ENCODE results near the gene CASP7.

Gene CASP7

GRCh38 chr10:113753020-113753692 lies 73.4 kb downstream of the CASP7 start:
- TF ChIP-seq CTCF (IDR thresholded peaks at IDR 0.05) = no peak
- H3K4me1 Mint-ChIP-seq = peaks cover 6% of the 10 kb centered on the region
- H3K9me3 Mint-ChIP-seq = no peaks in the 10 kb centered on the region
- no peak overlapping the region for H3K4me3 Mint-ChIP-seq
- H3K36me3 Mint-ChIP-seq (ENCODE audit: low read depth) = no peaks in the 10 kb centered on the region
- peaks cover 3% of the 10 kb centered on the region for H3K27me3 Mint-ChIP-seq (ENCODE audit: low read depth, poor library complexity)
- DNase-seq = peak; percentile 6
- H3K27ac Mint-ChIP-seq = no peak overlapping the region

- no peak overlapping the region for H3K27ac Mint-ChIP-seq
- no peaks in the 10 kb centered on the region for H3K36me3 Mint-ChIP-seq (ENCODE audit: low read depth)
- peaks cover 6% of the 10 kb centered on the region for H3K4me1 Mint-ChIP-seq
- no peak for TF ChIP-seq CTCF (IDR thresholded peaks at IDR 0.05)
- no peak overlapping the region for H3K4me3 Mint-ChIP-seq
- no peaks in the 10 kb centered on the region for H3K9me3 Mint-ChIP-seq
- H3K27me3 Mint-ChIP-seq (ENCODE audit: low read depth, poor library complexity) = peaks cover 3% of the 10 kb centered on the region
- DNase-seq = no peak
Observed at GRCh38 chr10:113754125-113754524, 74.4 kb downstream of the CASP7 start.

- no peak for DNase-seq
- Mint-ChIP-seq H3K4me3 (no peak overlapping the region), H3K27ac (no peak overlapping the region), H3K4me1 (peaks cover 6% of the 10 kb centered on the region), H3K9me3 (no peaks in the 10 kb centered on the region), H3K36me3 (ENCODE audit: low read depth) (no peaks in the 10 kb centered on the region), H3K27me3 (ENCODE audit: low read depth, poor library complexity) (peaks cover 3% of the 10 kb centered on the region)
- no peak for TF ChIP-seq CTCF (IDR thresholded peaks at IDR 0.05)
Observed at GRCh38 chr10:113754768-113755167, 75.1 kb downstream of the CASP7 start.

- no peaks in the 10 kb centered on the region for H3K9me3 Mint-ChIP-seq
- H3K27me3 Mint-ChIP-seq (ENCODE audit: low read depth, poor library complexity) = peaks cover 3% of the 10 kb centered on the region
- peaks cover 6% of the 10 kb centered on the region for H3K4me1 Mint-ChIP-seq
- no peak overlapping the region for H3K27ac Mint-ChIP-seq
- TF ChIP-seq CTCF (IDR thresholded peaks at IDR 0.05) = no peak
- no peaks in the 10 kb centered on the region for H3K36me3 Mint-ChIP-seq (ENCODE audit: low read depth)
- no peak for DNase-seq
- H3K4me3 Mint-ChIP-seq = no peak overlapping the region
Observed at GRCh38 chr10:113756940-113757543, 77.3 kb downstream of the CASP7 start.

- Mint-ChIP-seq H3K27ac (no peak overlapping the region), H3K4me3 (no peak overlapping the region), H3K36me3 (ENCODE audit: low read depth) (peaks cover 3% of the 10 kb centered on the region), H3K9me3 (peaks cover 18% of the 10 kb centered on the region), H3K27me3 (ENCODE audit: low read depth, poor library complexity) (no peaks in the 10 kb centered on the region), H3K4me1 (no peaks in the 10 kb centered on the region)
- no peak for TF ChIP-seq CTCF (IDR thresholded peaks at IDR 0.05)
- DNase-seq = no peak
Observed at GRCh38 chr10:113762083-113762482, 82.4 kb downstream of the CASP7 start.

- no peak overlapping the region for H3K27ac Mint-ChIP-seq
- no peak for DNase-seq
- TF ChIP-seq CTCF (IDR thresholded peaks at IDR 0.05) = no peak
- no peaks in the 10 kb centered on the region for H3K4me1 Mint-ChIP-seq
- peaks cover 4% of the 10 kb centered on the region for H3K27me3 Mint-ChIP-seq (ENCODE audit: low read depth, poor library complexity)
- H3K4me3 Mint-ChIP-seq = no peak overlapping the region
- H3K36me3 Mint-ChIP-seq (ENCODE audit: low read depth) = peaks cover 3% of the 10 kb centered on the region
- H3K9me3 Mint-ChIP-seq = peaks cover 18% of the 10 kb centered on the region
Observed at GRCh38 chr10:113764582-113764981, 84.9 kb downstream of the CASP7 start.
